Breast epithelium (tissue), 4 donors: ENCODE results near the gene MRPS14. TPM values are rescaled to one million over a fixed set of nuclear protein-coding genes. Genes with fewer than 3 reads are reported as not detected.

Source experiments
- DNase-seq, 2 donors: peaks; one replicate each; pipeline ENCODE4 v3.0.0-alpha.2; 2019; ENCODE audit warnings: low spot score in 2 of 2
- H3K27ac ChIP-seq, 2 donors: fragments of 200-600 bp; sonication (generic) in 1 of 2; one replicate each; pipeline ENCODE4 v1.5.1; 2016 to 2019; ENCODE audit warnings: mild to moderate bottlenecking in 1 of 2
- H3K27me3 ChIP-seq, 2 donors: fragments of 200-600 bp; sonication (generic) in 1 of 2; one replicate each; pipeline versions ENCODE4 v1.5.1 to v1.6.0; 2017 to 2019; ENCODE audit warnings: control low read depth in 1 of 2, mild to moderate bottlenecking in 1 of 2
- H3K36me3 ChIP-seq: fragments of 200-600 bp; one replicate; pipeline ENCODE4 v1.5.1; 2019
- H3K4me1 ChIP-seq, 2 donors: fragments of 200-600 bp; sonication (generic); one replicate each; pipeline ENCODE4 v1.5.1; 2016 to 2019; ENCODE audit warnings: control low read depth in 1 of 2
- H3K4me3 ChIP-seq, 3 donors: fragments of 200-600 bp; sonication (generic); 1 replicate in 2 of 3; 2 replicates in 1 of 3; pipeline ENCODE4 v1.5.1; 2016 to 2019; ENCODE audit warnings: mild to moderate bottlenecking in 3 of 3, moderate library complexity in 2 of 3
- H3K9me3 ChIP-seq, 2 donors: fragments of 200-600 bp; sonication (generic) in 1 of 2; one replicate each; pipeline ENCODE4 v1.5.1; 2016 to 2019; ENCODE audit warnings: control low read depth in 1 of 2
- CTCF ChIP-seq, 3 donors: fragments of 450-650 bp; IDR thresholded peaks; one replicate each; pipeline ENCODE4 v1.5.1; 2016 to 2017; ENCODE audit warnings: antibody characterized with exemption in 3 of 3, mild to moderate bottlenecking in 3 of 3, moderate library complexity in 3 of 3
- POLR2A ChIP-seq: fragments of 450-650 bp; IDR thresholded peaks from one replicate; pipeline ENCODE4 v1.6.1; 2016; ENCODE audit warnings: antibody characterized with exemption, mild to moderate bottlenecking, moderate library complexity
- POLR2AphosphoS5 ChIP-seq, 3 donors: sonication (generic); formaldehyde crosslinking; IDR thresholded peaks; one replicate each; pipeline ENCODE4 v1.6.1; 2017; ENCODE audit warnings: antibody characterized with exemption in 3 of 3
- intact Hi-C: fragments of 100-400 bp; cut with DNase I; formaldehyde crosslinking; loops from one replicate; pipeline ENCODE4 v1.15.1; 2023; ENCODE audit warnings: low total_unique reads
- total RNA-seq, 3 donors: library from RNA; depleted of rRNA; stranded (reverse); fragments of >200 nt; gene quantifications; one replicate each; pipeline ENCODE4 v1.1.0, GENCODE V29; 2016

Gene MRPS14
- total RNA-seq, 3 donors from 2014 or later, result 22.9 to 38.5 (median 28.5) TPM

- DNase-seq, result no peak
- Histone ChIP-seq H3K27me3 (no peaks in the 10 kb centered on the region), H3K4me1 (no peaks in the 10 kb centered on the region), H3K9me3 (no peaks in the 10 kb centered on the region), H3K36me3 (no peaks in the 10 kb centered on the region), H3K27ac (no peak overlapping the region), H3K4me3 (no peak overlapping the region)
- TF ChIP-seq POLR2AphosphoS5 (IDR thresholded peaks at IDR 0.05) (no peak), CTCF (IDR thresholded peaks at IDR 0.05) (no peak), POLR2A (no peak)
- intact Hi-C loops, result no loop called here
These were observed 28.1 kb downstream of the MRPS14 start for GRCh38 chr1:174995121-174995520.

- no peak for DNase-seq
- Histone ChIP-seq H3K4me1 (peaks cover 0 to 9% of the 10 kb centered on the region in 2 donors), H3K27me3 (no peaks in the 10 kb centered on the region), H3K4me3 (no peak overlapping the region), H3K36me3 (no peaks in the 10 kb centered on the region), H3K27ac (no peak overlapping the region), H3K9me3 (no peaks in the 10 kb centered on the region)
- no peak for TF ChIP-seq POLR2AphosphoS5 (IDR thresholded peaks at IDR 0.05)
- no peak for TF ChIP-seq CTCF (IDR thresholded peaks at IDR 0.05)
- TF ChIP-seq POLR2A, result no peak
- intact Hi-C loops, result no loop called here
These were observed 31.8 kb downstream of the MRPS14 start for GRCh38 chr1:174991473-174991872.

- intact Hi-C loops, result no loop called here
- H3K27me3 ChIP-seq, result no peaks in the 10 kb centered on the region
These were observed 32.7 kb downstream of the MRPS14 start for GRCh38 chr1:174990382-174990999.

GRCh38 chr1:174989536-174990220 is 33.5 kb downstream of the MRPS14 start:
- Histone ChIP-seq H3K4me1 (peaks cover 0 to 9% of the 10 kb centered on the region in 2 donors), H3K9me3 (no peaks in the 10 kb centered on the region), H3K36me3 (no peaks in the 10 kb centered on the region), H3K27ac (peak overlapping the region; percentile 87 to 95), H3K27me3 (no peaks in the 10 kb centered on the region), H3K4me3 (peak overlapping the region; percentile 52 to 69 (median 63))
- DNase-seq, result no peak
- intact Hi-C loops, result no loop called here
- no peak for TF ChIP-seq POLR2A
- no peak for TF ChIP-seq POLR2AphosphoS5 (IDR thresholded peaks at IDR 0.05)
- TF ChIP-seq CTCF (IDR thresholded peaks at IDR 0.05), result no peak

More at GRCh38 chr1:174990382-174990999, 32.7 kb downstream of the MRPS14 start:
- Histone ChIP-seq H3K4me3 (peak overlapping the region; percentile 52 to 69 (median 63)), H3K9me3 (no peaks in the 10 kb centered on the region), H3K27ac (peak overlapping the region; percentile 87 to 95), H3K36me3 (no peaks in the 10 kb centered on the region), H3K4me1 (peaks cover 0 to 9% of the 10 kb centered on the region in 2 donors)
- no peak for DNase-seq
- no peak for TF ChIP-seq POLR2AphosphoS5 (IDR thresholded peaks at IDR 0.05)

GRCh38 chr1:174988986-174989385 is 34.2 kb downstream of the MRPS14 start:
- H3K4me3 ChIP-seq, result no peak overlapping the region
- no peaks in the 10 kb centered on the region for H3K9me3 ChIP-seq
- TF ChIP-seq POLR2A (no peak), CTCF (IDR thresholded peaks at IDR 0.05) (no peak), POLR2AphosphoS5 (IDR thresholded peaks at IDR 0.05) (no peak)
- no peak for DNase-seq
- intact Hi-C loops, result no loop called here
- H3K27ac ChIP-seq, result peak overlapping the region in 1 of 2 donors; percentile 95
- peaks cover 0 to 9% of the 10 kb centered on the region in 2 donors for H3K4me1 ChIP-seq
- H3K27me3 ChIP-seq, result no peaks in the 10 kb centered on the region
- no peaks in the 10 kb centered on the region for H3K36me3 ChIP-seq
